H1 (cell line): ENCODE data around the gene PSMB11. TPM values are rescaled to one million over a fixed set of nuclear protein-coding genes. Genes with fewer than 3 reads are reported as not detected.

Experiments
- CTCF ChIA-PET: fragments of 300-600 bp; sonication (Branson Sonifier 250); formaldehyde crosslinking; loops from one replicate; lab custom pipeline; 2021; ENCODE audit not compliant: partially characterized antibody; lab: Charles Lee
- POLR2A ChIA-PET: fragments of 300-600 bp; sonication (Branson Sonifier 250); formaldehyde crosslinking; loops from one replicate; lab custom pipeline; 2021; ENCODE audit warnings: inconsistent platforms; ENCODE audit not compliant: partially characterized antibody; lab: Charles Lee
- DNase-seq, 2 experiments: peaks; one replicate each; pipeline versions ENCODE4 v3.0.0 to v3.0.0-alpha.2; 2010 to 2022; ENCODE audit warnings: low spot score in 2 of 2, low read depth in 1 of 2, mixed read lengths in 1 of 2
- FAIRE-seq: peaks from 2 replicates; lab custom pipeline; 2011; peaks lifted over from hg19 to GRCh38; lab: Jason Lieb, UNC
- H2AFZ ChIP-seq: 2 replicates; pipeline ENCODE4 v1.8.1; 2012; ENCODE audit warnings: low read length, inconsistent platforms
- H2AK5ac ChIP-seq: 2 replicates; pipeline ENCODE4 v1.6.1; 2013; ENCODE audit warnings: low read depth, low read length
- H2BK120ac ChIP-seq: replicated peaks from 2 replicates; pipeline ENCODE3; 2013; ENCODE audit warnings: low read depth, low read length, inconsistent platforms
- H2BK12ac ChIP-seq: 2 replicates; pipeline ENCODE4 v1.6.1; 2013; ENCODE audit warnings: low read depth, low read length
- H2BK15ac ChIP-seq: 2 replicates; pipeline ENCODE4 v1.6.1; 2013; ENCODE audit warnings: low read length
- H2BK20ac ChIP-seq: 2 replicates; pipeline ENCODE4 v1.6.1; 2013; ENCODE audit warnings: low read length
- H2BK5ac ChIP-seq: 2 replicates; pipeline ENCODE4 v1.6.1; 2013; ENCODE audit warnings: low read depth, low read length
- H3K14ac ChIP-seq: 2 replicates; pipeline ENCODE4 v1.6.1; 2013; ENCODE audit warnings: inconsistent platforms; ENCODE audit not compliant: insufficient read length
- H3K18ac ChIP-seq: 2 replicates; pipeline ENCODE4 v1.6.1; 2013; ENCODE audit warnings: low read length; ENCODE audit errors: extremely low read depth
- H3K23ac ChIP-seq: 2 replicates; pipeline ENCODE4 v1.6.1; 2013; ENCODE audit warnings: inconsistent platforms; ENCODE audit not compliant: insufficient read length
- H3K23me2 ChIP-seq: 2 replicates; pipeline ENCODE4 v1.6.1; 2013; ENCODE audit warnings: low read depth, low read length
- H3K27ac ChIP-seq: 2 replicates; pipeline ENCODE4 v1.6.1; 2011; ENCODE audit warnings: low read depth, low read length, inconsistent platforms
- H3K27me3 ChIP-seq, 4 experiments: replicated peaks in 1 of 4; 1 replicate in 1 of 4; 2 replicates in 3 of 4; pipeline versions ENCODE4 v1.6.1 to v1.8.1; 2011 to 2013; ENCODE audit warnings: low read length in 3 of 4, mild to moderate bottlenecking in 3 of 4, inconsistent platforms in 2 of 4, mixed read lengths in 2 of 4, moderate library complexity in 1 of 4; ENCODE audit not compliant: control insufficient read depth in 3 of 4, insufficient read depth in 3 of 4; ENCODE audit errors: extremely low read depth in 1 of 4
- H3K36me3 ChIP-seq, 4 experiments: 2 replicates each; pipeline versions ENCODE4 v1.6.1 to v1.8.1; 2011 to 2013; ENCODE audit warnings: mild to moderate bottlenecking in 4 of 4, low read length in 3 of 4, moderate library complexity in 2 of 4, control low read depth in 1 of 4, inconsistent platforms in 1 of 4; ENCODE audit not compliant: insufficient read depth in 4 of 4, control insufficient read depth in 2 of 4
- H3K4ac ChIP-seq: replicated peaks from 2 replicates; pipeline ENCODE3; 2013; ENCODE audit warnings: low read length, low read depth, mixed read lengths, inconsistent platforms; ENCODE audit not compliant: insufficient read length
- H3K4me1 ChIP-seq, 4 experiments: replicated peaks in 1 of 4; 1 replicate in 1 of 4; 2 replicates in 3 of 4; pipeline versions ENCODE4 v1.6.1 to v1.8.1; 2011 to 2013; ENCODE audit warnings: low read length in 3 of 4, inconsistent platforms in 2 of 4, mixed read lengths in 1 of 4; ENCODE audit not compliant: insufficient read depth in 4 of 4, control insufficient read depth in 3 of 4
- H3K4me2 ChIP-seq, 2 experiments: 2 replicates each; pipeline versions ENCODE4 v1.6.1 to v1.8.1; 2011 to 2013; ENCODE audit warnings: low read depth in 2 of 2, low read length in 2 of 2, control low read depth in 1 of 2, inconsistent platforms in 1 of 2, mild to moderate bottlenecking in 1 of 2; ENCODE audit not compliant: insufficient read depth in 1 of 2
- H3K4me3 ChIP-seq, 4 experiments: fragments of 200-600, 300-600 bp in 1 of 4; sonication (generic), shearing (Covaris generic), sonication (Bioruptor Twin) in 1 of 4; 2 replicates each; pipeline versions ENCODE4 v1.5.1 to v1.8.1; 2011 to 2016; ENCODE audit warnings: low read length in 4 of 4, low read depth in 3 of 4, control low read depth in 2 of 4, inconsistent platforms in 2 of 4, mild to moderate bottlenecking in 2 of 4, mixed read lengths in 1 of 4, moderate library complexity in 1 of 4; ENCODE audit not compliant: insufficient read depth in 2 of 4; ENCODE audit errors: extremely low read depth in 1 of 4
- H3K56ac ChIP-seq: replicated peaks from 2 replicates; pipeline ENCODE3; 2013; ENCODE audit warnings: low read depth, mild to moderate bottlenecking, mixed read lengths, low read length, inconsistent platforms; ENCODE audit not compliant: insufficient read length
- H3K79me1 ChIP-seq: 2 replicates; pipeline ENCODE4 v1.6.1; 2013; ENCODE audit warnings: low read depth, low read length, control low read depth
- H3K79me2 ChIP-seq, 2 experiments: 2 replicates each; pipeline versions ENCODE4 v1.6.1 to v1.8.1; 2012 to 2013; ENCODE audit warnings: low read length in 2 of 2, mild to moderate bottlenecking in 2 of 2, inconsistent platforms in 1 of 2; ENCODE audit not compliant: insufficient read depth in 2 of 2, control insufficient read depth in 1 of 2
- H3K9ac ChIP-seq, 4 experiments: replicated peaks in 1 of 4; 1 replicate in 1 of 4; 2 replicates in 3 of 4; pipeline versions ENCODE4 v1.6.1 to v1.8.1; 2011 to 2013; ENCODE audit warnings: low read depth in 3 of 4, low read length in 3 of 4, control low read depth in 2 of 4, mild to moderate bottlenecking in 2 of 4, moderate library complexity in 2 of 4, inconsistent platforms in 1 of 4; ENCODE audit errors: extremely low read depth in 1 of 4
- H3K9me3 ChIP-seq, 2 experiments: 2 replicates each; pipeline versions ENCODE4 v1.6.1 to v1.8.1; 2012 to 2013; ENCODE audit warnings: mild to moderate bottlenecking in 2 of 2, moderate library complexity in 2 of 2, control low read depth in 1 of 2, inconsistent platforms in 1 of 2, low read depth in 1 of 2, low read length in 1 of 2, mixed read lengths in 1 of 2; ENCODE audit not compliant: insufficient read depth in 2 of 2
- H4K20me1 ChIP-seq, 2 experiments: replicated peaks in 1 of 2; 2 replicates each; pipeline versions ENCODE3 to v1.8.1; 2011 to 2013; ENCODE audit warnings: inconsistent platforms in 2 of 2, low read length in 2 of 2, mild to moderate bottlenecking in 1 of 2; ENCODE audit not compliant: insufficient read depth in 2 of 2, control insufficient read depth in 1 of 2
- H4K5ac ChIP-seq: 2 replicates; pipeline ENCODE4 v1.6.1; 2013; ENCODE audit warnings: low read length, low read depth, mixed read lengths, inconsistent platforms; ENCODE audit not compliant: insufficient read length
- H4K8ac ChIP-seq: 2 replicates; pipeline ENCODE4 v1.8.0; 2013; ENCODE audit warnings: mild to moderate bottlenecking, moderate library complexity, low read length, inconsistent platforms; ENCODE audit not compliant: insufficient read depth; ENCODE audit errors: extremely low read depth
- H4K91ac ChIP-seq: replicated peaks from 2 replicates; pipeline ENCODE3; 2013; ENCODE audit warnings: low read length, mixed read lengths, inconsistent platforms; ENCODE audit not compliant: insufficient read length
- ATF3 ChIP-seq: IDR thresholded peaks from 2 replicates; pipeline ENCODE4 v1.6.1; 2011; ENCODE audit warnings: low read depth, mild to moderate bottlenecking, low read length; ENCODE audit not compliant: insufficient read depth
- BCL11A ChIP-seq, 2 experiments: IDR thresholded peaks; one replicate each; pipeline ENCODE4 v1.6.1; 2011; ENCODE audit warnings: low read depth in 2 of 2, low read length in 2 of 2, mild to moderate bottlenecking in 2 of 2
- CBX5 ChIP-seq: fragments of 300-800, 300-1000 bp; sonication (generic); IDR thresholded peaks from 2 replicates; pipeline ENCODE4 v1.7.1; 2016; ENCODE audit warnings: antibody characterized with exemption, low read length, low read depth
- GABPA ChIP-seq: IDR thresholded peaks from 2 replicates; pipeline ENCODE4 v1.6.1; 2011; ENCODE audit warnings: mild to moderate bottlenecking, low read length, moderate library complexity, borderline replicate concordance; ENCODE audit not compliant: insufficient read depth
- KDM4A ChIP-seq: IDR thresholded peaks from one replicate; pipeline ENCODE4 v1.7.1; 2012; ENCODE audit warnings: low read depth, mild to moderate bottlenecking, moderate library complexity, low read length, inconsistent platforms; ENCODE audit not compliant: severe bottlenecking
- NRF1 ChIP-seq: IDR thresholded peaks from 2 replicates; pipeline ENCODE4 v1.6.1; 2011; ENCODE audit warnings: mild to moderate bottlenecking, low read depth, low read length, improper control_type of control experiment
- POLR2AphosphoS5 ChIP-seq: IDR thresholded peaks from 2 replicates; pipeline ENCODE4 v1.6.1; 2011; ENCODE audit warnings: low read depth, low read length
- RFX5 ChIP-seq: IDR thresholded peaks from 2 replicates; pipeline ENCODE4 v1.6.1; 2011; ENCODE audit warnings: low read depth, low read length, improper control_type of control experiment, borderline replicate concordance
- RNF2 ChIP-seq: fragments of 200-900, 300-1000 bp; sonication (generic); IDR thresholded peaks from 2 replicates; pipeline ENCODE4 v1.7.1; 2016; ENCODE audit warnings: borderline replicate concordance, low read depth, mild to moderate bottlenecking, antibody characterized with exemption, low read length; ENCODE audit not compliant: poor library complexity, severe bottlenecking; ENCODE audit errors: missing control alignments
- SUZ12 ChIP-seq: fragments of 200-600 bp; sonication (generic); IDR thresholded peaks from 2 replicates; pipeline ENCODE4 v1.6.1; 2012; ENCODE audit warnings: mild to moderate bottlenecking, inconsistent platforms, low read length, moderate library complexity, mixed read lengths
- WGBS, 2 experiments: shearing (Covaris generic) in 1 of 2; methylation state at CpG; one replicate each; pipeline versions ENCODE4 v1.1.6 to v1.1.7; 2013 to 2015; ENCODE audit warnings: low lambda C conversion rate in 2 of 2, mixed read lengths in 2 of 2, inconsistent platforms in 1 of 2, low coverage in 1 of 2, missing lambda C conversion rate in 1 of 2; ENCODE audit not compliant: insufficient replicate concordance in 2 of 2, insufficient coverage in 1 of 2, insufficient read length in 1 of 2; ENCODE audit errors: extremely low coverage in 1 of 2, missing lambda C conversion rate in 1 of 2; 5-methylcytosine and 5-hydroxymethylcytosine counted together
- polyA plus RNA-seq, 7 experiments: library from polyadenylated mRNA; depleted of rRNA in 3 of 7; stranded (reverse) in 5 of 7; unstranded in 2 of 7; fragments of >200 nt in 5 of 7; fragments of 200-250 nt in 2 of 7; gene quantifications; 1 replicate in 5 of 7; 2 replicates in 1 of 7; 4 replicates in 1 of 7; pipeline versions ENCODE4 v1.2.1 to v1.2.3, GENCODE V29; 2011 to 2013; ENCODE audit warnings: missing spikeins in 2 of 7, mixed read lengths in 2 of 7
- total RNA-seq: library from RNA; stranded (reverse); fragmentation: NEBNext Ultra II Directional; extraction: Animal tissue kit (Norgen Biotek cat#: 25700); gene quantifications from 2 replicates; pipeline ENCODE4 v1.2.1, GENCODE V29; 2021
- TF ChIP-seq, protein P1 (sequence below): IDR thresholded peaks from 2 replicates; pipeline ENCODE4 v1.6.1; 2012; ENCODE audit warnings: inconsistent platforms

The PSMB11 gene
- total and polyA plus RNA-seq, 2 of the 8 experiments (the other 6 are each of a cell fraction or from before 2014, with no cell fraction given) = not detected

- Histone ChIP-seq H3K18ac (no peak overlapping the region), H2BK120ac (no peak overlapping the region), H4K5ac (no peak overlapping the region), H3K79me1 (no peaks in the 10 kb centered on the region; the same call in 1 of the 2 replicates), H3K9me3 (no peaks in the 10 kb centered on the region), H3K56ac (no peak overlapping the region), H2BK20ac (no peak overlapping the region), H3K27me3 (no peaks in the 10 kb centered on the region), H3K23me2 (no peaks in the 10 kb centered on the region), H2AK5ac (no peak overlapping the region), H3K4me1 (peaks cover 0 to 7% (median 0%) of the 10 kb centered on the region in 4 experiments; a peak in 1 of 7 replicates), H2BK5ac (no peak overlapping the region), H3K9ac (peak overlapping the region in 1 of 4 experiments; percentile 37; a peak in 1 of 7 replicates), H3K4me3 (no peak overlapping the region), H3K36me3 (peaks cover 0 to 7% (median 0%) of the 10 kb centered on the region in 4 experiments; a peak in 2 of 8 replicates), H2AFZ (no peak overlapping the region), H3K4me2 (no peak overlapping the region), H4K20me1 (no peaks in the 10 kb centered on the region), H3K4ac (no peak overlapping the region), H4K8ac (no peak overlapping the region), H3K23ac (no peak overlapping the region), H2BK12ac (no peak overlapping the region), H3K27ac (no peak overlapping the region), H2BK15ac (no peak overlapping the region), H3K79me2 (no peaks in the 10 kb centered on the region), H4K91ac (no peak overlapping the region), H3K14ac (no peak overlapping the region)
- 90% methylated on average over 3 of the region's 3 CpGs; no CpG with 5 or more reads in 1 of the 2 experiments for WGBS, 2 experiments
- ChIA-PET CTCF (interaction anchor here (1.0 to 29.2 kb wide), 12 partner anchors 11 to 113 kb away, joined by 3 to 785 read pairs (median 4); partner anchors contain the start of gene AJUBA), POLR2A (interaction anchor here (1.0 to 2.3 kb wide), 9 partner anchors 9 to 114 kb away, joined by 3 to 5 read pairs (median 4); partner anchors contain the start of genes PRMT5 and PSMB5)
- DNase-seq = no peak
- FAIRE-seq = no peak
- TF ChIP-seq KDM4A = no peak
- no peak for TF ChIP-seq GABPA
- no peak for TF ChIP-seq ATF3
- TF ChIP-seq, protein P1, sequence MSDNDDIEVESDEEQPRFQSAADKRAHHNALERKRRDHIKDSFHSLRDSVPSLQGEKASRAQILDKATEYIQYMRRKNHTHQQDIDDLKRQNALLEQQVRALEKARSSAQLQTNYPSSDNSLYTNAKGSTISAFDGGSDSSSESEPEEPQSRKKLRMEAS = no peak
- no peak for TF ChIP-seq BCL11A (IDR thresholded peaks at IDR 0.05; ENCODE audit: low read depth in 2 of 2, low read length in 2 of 2)
- no peak for TF ChIP-seq POLR2AphosphoS5
- TF ChIP-seq CBX5 = no peak
- no peak for TF ChIP-seq RNF2
- TF ChIP-seq RFX5 = no peak
- no peak for TF ChIP-seq SUZ12
- no peak for TF ChIP-seq NRF1
These were observed 1.7 kb downstream of the PSMB11 start for GRCh38 chr14:23043754-23044153.
